HG02943 (cell line): ENCODE data around the gene UGGT1.

Experiments
- ATAC-seq: cut with Tn5 transposase; IDR thresholded peaks from one replicate; pipeline ENCODE4 v1.9.1; 2021; ENCODE audit warnings: mild to moderate bottlenecking, low read depth, moderate library complexity; ENCODE audit not compliant: unreplicated experiment

UGGT1 gene

DNA sequence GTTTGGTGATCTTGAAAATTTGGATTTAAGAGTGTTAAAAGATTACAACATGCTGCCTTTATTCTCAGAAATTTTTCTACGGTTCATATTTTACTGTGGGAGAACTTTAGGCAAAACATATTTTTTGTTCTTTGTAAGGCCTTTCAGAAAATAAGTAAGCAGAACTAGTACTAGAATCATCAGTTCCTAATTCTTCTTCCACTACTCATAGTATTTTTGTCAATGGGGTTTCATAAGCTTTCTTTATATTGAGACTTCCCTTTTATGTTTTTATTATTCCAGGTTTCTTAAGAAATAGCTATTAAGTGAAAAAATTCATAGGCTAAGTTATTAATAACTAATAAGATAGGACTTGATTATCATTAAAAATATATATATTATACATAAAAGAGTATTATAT, 12.4 kb downstream of the UGGT1 start:
- ATAC-seq = no peak

DNA sequence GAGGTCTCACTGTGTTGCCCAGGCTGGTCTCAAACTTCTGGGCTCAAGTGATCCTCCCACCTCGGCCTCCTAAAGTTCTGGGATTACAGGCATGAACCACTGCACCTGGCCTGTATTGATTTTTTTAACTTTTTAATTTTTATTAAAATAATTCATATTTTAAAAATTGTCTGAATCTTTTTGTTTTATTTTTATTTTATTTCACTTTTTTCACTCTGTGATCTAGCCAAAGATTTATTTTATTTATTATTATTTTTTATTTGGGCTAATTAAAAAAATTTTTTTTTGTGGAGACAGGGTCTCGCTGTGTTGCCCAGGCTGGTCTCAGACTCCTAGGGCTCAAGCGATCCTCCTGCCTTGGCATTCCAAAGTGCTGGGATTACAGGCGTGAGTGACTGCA, 14.1 kb downstream of the UGGT1 start:
- no peak for ATAC-seq

GRCh38 chr2:128108166-128108565, 17.2 kb downstream of the UGGT1 start:
- no peak for ATAC-seq

DNA sequence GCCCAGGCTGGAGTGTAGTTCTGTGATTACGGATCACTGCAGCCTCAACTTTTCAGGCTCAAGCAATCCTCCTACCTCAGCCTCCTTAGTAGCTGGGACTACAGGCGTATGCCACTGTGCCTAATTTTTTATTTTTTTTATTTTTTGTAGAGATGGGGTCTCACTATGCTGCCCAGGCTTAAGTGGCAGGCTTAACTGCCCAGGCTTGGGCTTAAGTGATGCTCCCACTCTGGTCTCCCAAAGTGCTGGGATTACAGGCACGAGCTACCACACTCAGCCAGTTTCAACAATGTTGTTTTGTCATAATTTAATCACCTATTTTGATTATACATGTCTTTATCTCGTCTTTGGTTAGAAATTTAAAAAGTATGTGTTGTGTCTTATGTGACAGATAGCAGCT, 18.2 kb downstream of the UGGT1 start:
- ATAC-seq = no peak

DNA sequence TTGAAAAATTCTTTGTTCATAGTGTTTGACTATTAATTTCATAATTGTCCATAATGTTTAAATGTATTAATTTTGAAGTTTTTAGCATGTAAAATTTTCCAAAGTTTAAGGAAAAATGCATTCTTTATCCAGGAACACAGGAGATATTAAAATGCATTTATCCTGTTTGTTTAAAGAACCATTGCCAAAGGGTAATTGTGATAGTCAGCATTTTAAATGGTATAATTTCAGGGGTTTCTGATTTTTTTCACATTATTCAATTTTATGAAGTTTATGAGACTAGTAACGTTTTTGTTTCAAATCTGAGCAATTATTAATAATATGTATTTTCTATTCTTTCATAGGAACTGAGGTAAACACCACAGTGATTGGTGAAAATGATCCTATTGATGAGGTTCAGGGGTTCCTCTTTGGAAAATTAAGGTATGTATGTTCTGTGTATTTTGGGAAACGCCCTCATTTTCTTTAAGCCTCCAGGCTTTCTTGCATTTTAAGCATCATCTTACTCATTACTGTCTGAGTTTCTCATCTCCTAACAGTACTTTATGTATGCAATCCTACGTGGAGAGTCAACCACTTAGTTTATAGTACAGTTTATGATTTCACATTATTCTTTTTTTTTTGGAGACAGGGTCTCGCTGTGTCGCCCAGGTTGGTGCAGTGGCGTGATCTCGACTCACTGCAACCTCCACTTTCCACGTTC, 25.1 kb downstream of the UGGT1 start:
- no peak for ATAC-seq

GRCh38 chr2:128134573-128134972, 43.6 kb downstream of the UGGT1 start:
- ATAC-seq = no peak

GRCh38 chr2:128137094-128137616, 46.2 kb downstream of the UGGT1 start:
- no peak for ATAC-seq

DNA sequence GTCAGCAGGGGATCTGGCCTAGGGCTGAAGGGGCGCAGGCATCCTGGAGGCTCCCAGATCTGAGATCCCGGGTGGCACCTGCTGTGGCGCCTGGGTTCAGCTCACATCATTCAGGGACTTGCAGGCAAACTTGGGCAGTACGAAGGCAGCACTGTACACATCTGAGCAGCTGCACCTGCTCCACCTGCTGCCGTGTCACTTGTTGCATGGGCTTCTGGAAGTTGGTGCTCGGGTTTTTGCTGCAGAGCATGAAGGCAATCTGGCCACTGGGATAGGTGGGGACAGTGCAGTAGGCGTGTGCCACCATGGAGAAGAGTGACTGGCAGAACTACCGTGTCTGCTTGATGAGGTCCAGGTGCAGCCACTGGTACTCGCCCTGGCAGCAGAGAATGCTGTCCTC, 48.6 kb downstream of the UGGT1 start:
- ATAC-seq = no peak

DNA sequence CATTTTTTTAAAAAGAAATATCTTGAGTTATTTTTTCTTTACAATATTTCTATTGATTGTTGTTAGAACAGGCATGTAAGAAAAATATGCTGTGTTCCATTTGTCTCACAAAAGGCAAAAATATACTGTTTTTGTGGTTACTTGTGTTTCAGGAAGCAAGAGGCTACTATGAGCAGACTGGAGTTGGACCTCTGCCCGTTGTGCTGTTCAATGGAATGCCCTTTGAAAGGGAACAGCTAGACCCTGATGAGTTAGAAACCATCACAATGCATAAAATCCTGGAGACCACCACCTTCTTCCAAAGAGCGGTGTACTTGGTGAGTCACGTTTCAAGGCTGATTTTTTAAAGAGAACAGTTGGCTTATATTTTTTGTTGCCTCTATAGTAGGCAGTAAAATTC, 54.7 kb downstream of the UGGT1 start:
- no peak for ATAC-seq

DNA sequence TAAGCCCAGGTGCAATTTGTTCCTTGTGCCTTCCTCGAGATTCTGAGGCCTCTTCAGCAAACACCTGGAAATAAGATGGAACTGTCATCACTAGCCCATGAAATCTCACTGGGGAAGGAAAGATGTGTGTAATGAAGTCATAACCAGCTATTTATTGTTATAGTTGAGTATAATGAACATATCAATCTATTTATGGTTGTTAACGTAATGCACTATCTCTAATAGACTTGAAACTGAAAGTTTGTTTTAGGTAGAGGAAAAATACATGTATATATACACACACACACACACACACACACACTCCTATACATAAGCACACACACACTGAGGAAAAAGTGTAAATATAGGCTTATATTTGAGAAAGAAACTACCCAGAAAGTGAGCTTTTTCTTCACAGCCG, 62.8 kb downstream of the UGGT1 start:
- no peak for ATAC-seq

- ATAC-seq = no peak
These were observed 63.2 kb downstream of the UGGT1 start for GRCh38 chr2:128154225-128154624.

- no peak for ATAC-seq
These were observed 65.0 kb downstream of the UGGT1 start for GRCh38 chr2:128155970-128156369.

GRCh38 chr2:128156812-128157211, 65.8 kb downstream of the UGGT1 start:
- ATAC-seq = no peak

- no peak for ATAC-seq
These were observed 66.6 kb downstream of the UGGT1 start for GRCh38 chr2:128157644-128158043.

- ATAC-seq = no peak
These were observed 67.2 kb downstream of the UGGT1 start for GRCh38 chr2:128158176-128158575.

GRCh38 chr2:128159437-128159836, 68.4 kb downstream of the UGGT1 start:
- no peak for ATAC-seq

GRCh38 chr2:128160616-128161275, 69.7 kb downstream of the UGGT1 start:
- no peak for ATAC-seq

- ATAC-seq = no peak
These were observed 71.3 kb downstream of the UGGT1 start for GRCh38 chr2:128162266-128162665.

DNA sequence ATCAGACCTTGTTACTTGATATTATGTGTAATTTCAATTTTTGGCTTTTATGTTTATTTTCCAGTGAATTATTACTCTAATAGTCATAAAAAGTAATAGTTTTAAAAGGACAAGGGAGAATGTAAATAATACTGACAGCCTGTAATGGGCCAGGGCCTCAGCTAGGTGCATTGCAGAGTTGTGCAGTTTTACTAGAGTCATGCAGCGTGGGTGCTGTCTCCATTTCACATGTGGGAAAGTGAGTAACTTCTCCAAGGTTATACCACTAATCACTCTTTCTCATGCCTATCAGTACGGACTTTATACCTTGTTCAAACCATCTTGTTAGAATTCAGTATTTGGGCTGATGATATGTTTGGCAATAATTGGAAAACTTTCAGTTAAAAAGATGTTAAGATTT, 73.3 kb downstream of the UGGT1 start:
- no peak for ATAC-seq

DNA sequence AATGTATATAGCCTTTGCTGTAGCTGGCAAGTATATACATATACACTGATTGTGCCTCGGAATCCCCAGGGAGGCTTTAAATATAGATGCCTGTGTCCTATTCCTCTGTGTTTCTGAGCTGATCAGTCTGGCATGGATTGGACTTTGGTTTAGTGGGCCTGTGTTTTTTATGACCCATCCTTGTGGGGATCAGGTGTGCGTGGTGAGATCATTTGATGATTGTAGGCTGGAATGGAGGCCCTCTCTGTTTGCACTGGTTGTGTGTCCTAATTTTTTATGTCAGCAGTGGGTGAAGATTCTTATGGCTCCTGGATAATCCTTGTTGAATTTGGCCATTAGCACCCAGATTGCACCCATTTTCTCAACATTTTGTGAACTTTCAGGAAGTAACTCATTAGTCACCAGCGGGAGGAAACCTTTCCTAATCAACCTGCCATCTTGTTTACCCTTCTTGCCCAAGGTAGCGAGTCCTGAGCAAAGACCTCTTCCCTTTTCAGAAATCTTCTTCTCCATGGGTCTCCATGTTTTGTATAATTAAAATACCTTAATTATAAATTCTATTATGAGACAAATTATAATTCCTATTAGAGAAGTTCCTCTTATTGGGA, 75.8 kb downstream of the UGGT1 start:
- no peak for ATAC-seq

GRCh38 chr2:128169094-128169493, 78.1 kb downstream of the UGGT1 start:
- no peak for ATAC-seq

- no peak for ATAC-seq
These were observed 78.5 kb downstream of the UGGT1 start for GRCh38 chr2:128169497-128169896.
